K562 (cell line): ENCODE measurements around the gene GABRB1. TPM values are rescaled to one million over a fixed set of nuclear protein-coding genes. Genes with fewer than 3 reads are reported as not detected.

ENCODE experiments used
- ATAC-seq: fragments of 200-7000 bp; cut with Tn5 transposase; 3 replicates; pipeline ENCODE4 v1.9.1; 2020; ENCODE audit warnings: moderate library complexity
- BruUV-seq: library from RNA; stranded (reverse); fragments of 400-500 nt; replicated peaks from 2 replicates; lab custom pipeline; 2021; lab: Mats Ljungman, UMichigan
- CTCF ChIA-PET: fragments of 300-600 bp; formaldehyde crosslinking; extraction: SDS; loops from one replicate; lab custom pipeline; 2021; ENCODE audit warnings: low intra/inter-chr PET ratio; lab: Yijun Ruan, JAX
- POLR2A ChIA-PET: fragments of 300-600, 350-650 bp; sonication (Branson Sonifier 250); formaldehyde crosslinking; extraction: SDS; loops from one replicate; lab custom pipeline; 2021; ENCODE audit warnings: antibody characterized with exemption, inconsistent platforms; lab: Yijun Ruan, JAX
- DNase-seq, 4 experiments: peaks; one replicate each; pipeline versions ENCODE4 v3.0.0 to v3.0.0-alpha.2; 2011 to 2018; ENCODE audit warnings: low spot score in 3 of 4, mixed read lengths in 3 of 4; ENCODE audit errors: extremely low read depth in 1 of 4
- FAIRE-seq: peaks from 2 replicates; lab custom pipeline; 2011; peaks lifted over from hg19 to GRCh38; lab: Jason Lieb, UNC
- H2AFZ ChIP-seq: 2 replicates; pipeline ENCODE4 v1.6.0; 2011; ENCODE audit warnings: low read depth, low read length, control low read depth, inconsistent platforms
- H3K27ac ChIP-seq: fragments of 200-600 bp; 3 replicates; pipeline ENCODE4 v1.8.0; 2011; ENCODE audit warnings: low read depth, mild to moderate bottlenecking, control low read depth, inconsistent platforms, low read length, moderate library complexity, mixed read lengths; ENCODE audit errors: extremely low read depth
- H3K27me3 ChIP-seq, 2 experiments: fragments of 300-600 bp in 1 of 2; 2 replicates in 1 of 2; 3 replicates in 1 of 2; pipeline versions ENCODE4 v1.6.0 to v1.8.0; 2011; ENCODE audit warnings: inconsistent platforms in 2 of 2, low read length in 2 of 2, mild to moderate bottlenecking in 1 of 2, mixed read lengths in 1 of 2, moderate library complexity in 1 of 2; ENCODE audit not compliant: control insufficient read depth in 2 of 2, insufficient read depth in 2 of 2
- H3K36me3 ChIP-seq: fragments of 300-600 bp; 3 replicates; pipeline ENCODE4 v1.8.0; 2011; ENCODE audit warnings: mild to moderate bottlenecking, low read length, inconsistent platforms; ENCODE audit not compliant: control insufficient read depth, insufficient read depth
- H3K4me1 ChIP-seq, 2 experiments: fragments of 200-600 bp in 1 of 2; replicated peaks in 1 of 2; 2 replicates in 1 of 2; 3 replicates in 1 of 2; pipeline versions ENCODE4 v1.5.1 to v1.8.0; 2011; ENCODE audit warnings: inconsistent platforms in 2 of 2, low read length in 2 of 2, mild to moderate bottlenecking in 1 of 2, mixed read lengths in 1 of 2, moderate library complexity in 1 of 2; ENCODE audit not compliant: control insufficient read depth in 2 of 2, insufficient read depth in 2 of 2
- H3K4me2 ChIP-seq: 2 replicates; pipeline ENCODE4 v1.6.1; 2011; ENCODE audit warnings: low read length, control low read depth, inconsistent platforms, mixed read lengths; ENCODE audit not compliant: insufficient read depth
- H3K4me3 ChIP-seq: fragments of 200-600 bp; sonication (generic), shearing (Covaris generic); 2 replicates; pipeline ENCODE4 v1.5.1; 2016; ENCODE audit warnings: control low read depth, inconsistent platforms
- H3K79me2 ChIP-seq: fragments of 200-600 bp; 3 replicates; pipeline ENCODE4 v1.8.0; 2011; ENCODE audit warnings: low read length, inconsistent platforms; ENCODE audit not compliant: control insufficient read depth, insufficient read depth
- H3K9ac ChIP-seq, 2 experiments: 2 replicates each; pipeline versions ENCODE4 v1.6.0 to v1.6.1; 2011; ENCODE audit warnings: low read depth in 2 of 2, low read length in 2 of 2, control low read depth in 1 of 2, inconsistent platforms in 1 of 2, mild to moderate bottlenecking in 1 of 2, mixed read lengths in 1 of 2; ENCODE audit not compliant: insufficient read depth in 1 of 2
- H3K9me1 ChIP-seq: one replicate; pipeline ENCODE4 v1.6.0; 2011; ENCODE audit warnings: inconsistent platforms, mild to moderate bottlenecking, low read length, moderate library complexity; ENCODE audit not compliant: control insufficient read depth, insufficient read depth
- H3K9me3 ChIP-seq: replicated peaks from 2 replicates; pipeline ENCODE4 v1.5.1; 2011; ENCODE audit warnings: low read depth, low read length, inconsistent platforms; ENCODE audit not compliant: control insufficient read depth, insufficient read depth
- H4K20me1 ChIP-seq: replicated peaks from 2 replicates; pipeline ENCODE4 v1.6.1; 2011; ENCODE audit warnings: low read length, inconsistent platforms, mixed read lengths; ENCODE audit not compliant: control insufficient read depth, insufficient read depth
- CXXC5 ChIP-seq: fragments of 250-450 bp; sonication (Bioruptor Pico); IDR thresholded peaks from 2 replicates; pipeline ENCODE4 v1.8.0; 2022; ENCODE audit warnings: inconsistent platforms, mild to moderate bottlenecking, moderate library complexity
- FOS ChIP-seq: IDR thresholded peaks from 3 replicates; pipeline ENCODE4 v1.6.1; 2011; ENCODE audit not compliant: insufficient read length; ENCODE audit errors: extremely low read depth
- FOXM1 ChIP-seq, 2 experiments: fragments of 450-650 bp in 1 of 2; sonication (generic) in 1 of 2; formaldehyde crosslinking in 1 of 2; IDR thresholded peaks; 2 replicates each; pipeline versions ENCODE4 v1.6.1 to v1.9.0; 2017 to 2022; ENCODE audit warnings: low read depth in 2 of 2, mild to moderate bottlenecking in 2 of 2, missing genetic modification reagents in 1 of 2, moderate library complexity in 1 of 2
- JUN ChIP-seq, 2 experiments: sonication (generic) in 1 of 2; formaldehyde crosslinking in 1 of 2; IDR thresholded peaks; 2 replicates each; pipeline versions ENCODE4 v1.6.1 to v1.8.0; 2012 to 2022; ENCODE audit warnings: borderline replicate concordance in 2 of 2, mild to moderate bottlenecking in 2 of 2, improper control_type of control experiment in 1 of 2, low read depth in 1 of 2, low read length in 1 of 2, missing genetic modification reagents in 1 of 2
- MEIS2 ChIP-seq: fragments of 450-650 bp; IDR thresholded peaks from 2 replicates; pipeline ENCODE4 v1.6.1; 2014; ENCODE audit warnings: mild to moderate bottlenecking; ENCODE audit not compliant: partially characterized antibody
- TCFL5 ChIP-seq: fragments of 250-450 bp; sonication (Bioruptor Pico); conservative IDR thresholded peaks from 2 replicates; pipeline ENCODE4 v1.6.1; 2021; ENCODE audit warnings: mild to moderate bottlenecking, moderate library complexity, matching md5 sums
- TSC22D4 ChIP-seq: fragments of 450-650 bp; IDR thresholded peaks from 2 replicates; pipeline ENCODE4 v1.6.1; 2016; ENCODE audit warnings: missing genetic modification characterization, missing biosample characterization, control low read depth
- XRCC4 ChIP-seq: IDR thresholded peaks from one replicate; pipeline ENCODE4 v1.6.1; 2011; ENCODE audit not compliant: insufficient read depth, insufficient read length; ENCODE audit errors: extremely low read depth
- ZFP30 ChIP-seq: fragments of 250-450 bp; sonication (Bioruptor Pico); IDR thresholded peaks from 2 replicates; pipeline ENCODE4 v1.8.0; 2022; ENCODE audit warnings: moderate library complexity, mild to moderate bottlenecking, inconsistent platforms, borderline replicate concordance
- ZNF77 ChIP-seq: fragments of 250-450 bp; sonication (Bioruptor Pico); IDR thresholded peaks from 2 replicates; pipeline ENCODE4 v1.5.0; 2020
- WGBS: fragments of 100-300 bp; shearing (Covaris generic); methylation state at CpG from one replicate; pipeline ENCODE4 v1.1.6; 2016; ENCODE audit warnings: low coverage, mixed read lengths; ENCODE audit not compliant: insufficient coverage; ENCODE audit errors: missing lambda C conversion rate; 5-methylcytosine and 5-hydroxymethylcytosine counted together
- in situ Hi-C: fragments of 300-500 bp; cut with MboI; formaldehyde crosslinking; loops from 4 replicates; pipeline ENCODE4 v1.15.0; 2018; ENCODE audit warnings: inconsistent platforms, mixed read lengths
- intact Hi-C: fragments of 100-400 bp; cut with micrococcal nuclease; formaldehyde crosslinking; loops from 2 replicates; pipeline ENCODE4 v1.14.2; 2022
- polyA plus RNA-seq, 8 experiments: library from polyadenylated mRNA; depleted of rRNA in 4 of 8; stranded (reverse) in 5 of 8; unstranded in 3 of 8; fragments of >200 nt; fragmentation: Nextera tagmentation in 2 of 8; fragmentation: Illumina TruSeq in 1 of 8; extraction: Ambion mirVana in 2 of 8; extraction: Trizol in 1 of 8; gene quantifications; 2 replicates each; pipeline versions ENCODE4 v1.2.1 to v1.2.3, GENCODE V29; 2011 to 2014; ENCODE audit warnings: inconsistent platforms in 1 of 8, missing spikeins in 1 of 8
- total RNA-seq, 7 experiments: library from RNA; depleted of rRNA in 6 of 7; stranded (reverse); fragments of >200 nt in 6 of 7; fragmentation: Illumina TruSeq in 2 of 7; extraction: Trizol in 2 of 7; gene quantifications; 2 replicates each; pipeline versions ENCODE4 v1.2.1 to v1.2.3, GENCODE V29; 2011 to 2021; ENCODE audit warnings: low replicate concordance in 1 of 7
- TF ChIP-seq, protein P1 (sequence below), 3 experiments: fragments of 200-800 bp in 1 of 3; sonication (Bioruptor generic) in 1 of 3; sonication (generic) in 1 of 3; formaldehyde crosslinking in 1 of 3; IDR thresholded peaks; 2 replicates each; pipeline versions ENCODE4 v1.6.1 to v1.8.0; 2016 to 2022; ENCODE audit warnings: mild to moderate bottlenecking in 2 of 3, missing compliant biosample characterization in 2 of 3, missing genetic modification characterization in 2 of 3, missing genetic modification reagents in 1 of 3
- TF ChIP-seq, protein P2 (sequence below): IDR thresholded peaks from 3 replicates; pipeline ENCODE4 v1.6.1; 2011; ENCODE audit warnings: borderline replicate concordance, mild to moderate bottlenecking, moderate library complexity; ENCODE audit not compliant: insufficient read length; ENCODE audit errors: extremely low read depth

The GABRB1 gene
- total and polyA plus RNA-seq, 9 of the 15 experiments (the other 6 are each of a cell fraction or from before 2014, with no cell fraction given), result not detected

- TF ChIP-seq, protein P1, sequence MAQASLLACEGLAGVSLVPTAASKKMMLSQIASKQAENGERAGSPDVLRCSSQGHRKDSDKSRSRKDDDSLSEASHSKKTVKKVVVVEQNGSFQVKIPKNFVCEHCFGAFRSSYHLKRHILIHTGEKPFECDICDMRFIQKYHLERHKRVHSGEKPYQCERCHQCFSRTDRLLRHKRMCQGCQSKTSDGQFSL (CRISPR knock-in tag; IDR thresholded peaks at IDR 0.05), result no peak
- TF ChIP-seq, protein P1 (tag; IDR thresholded peaks at IDR 0.05), result no peak
- TF ChIP-seq FOXM1 (IDR thresholded peaks at IDR 0.05; ENCODE audit: low read depth) (no peak), FOXM1 (CRISPR knock-in tag; IDR thresholded peaks at IDR 0.05; ENCODE audit: low read depth) (no peak), TCFL5 (no peak), CXXC5 (no peak), ZFP30 (CRISPR knock-in tag) (no peak)
Measured at GRCh38 chr4:47088298-47088697, 56.9 kb downstream of the GABRB1 start (continued).

DNA sequence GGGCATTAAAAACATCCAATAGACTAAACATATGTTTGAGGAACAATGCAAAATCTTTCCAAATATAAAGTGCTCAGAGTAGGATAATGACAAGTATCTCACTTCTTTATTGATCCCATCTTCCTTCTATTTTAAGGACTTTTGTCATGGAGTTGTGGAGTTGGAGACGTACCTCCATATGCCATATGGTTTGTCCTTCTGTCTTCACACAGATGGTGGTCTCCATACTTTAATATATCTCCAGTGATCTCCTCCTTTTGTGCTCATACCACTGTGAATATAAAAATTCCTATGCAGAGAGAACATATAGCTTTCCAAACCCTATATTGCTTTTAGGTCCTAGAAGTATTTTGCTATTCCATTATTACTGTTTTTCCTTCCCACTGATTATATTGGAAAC, 64.5 kb downstream of the GABRB1 start:
- no peak overlapping the region for H3K4me2 ChIP-seq
- WGBS, result 0% methylated on average over 1 of the region's 1 CpG
- no peak overlapping the region for H3K9ac ChIP-seq
- no TSS peak for BruUV-seq
- no peak for FAIRE-seq
- intact Hi-C loops, result no loop called here
- H3K27ac ChIP-seq, result no peak overlapping the region
- in situ Hi-C loops, result no loop called here
- no peaks in the 10 kb centered on the region for H4K20me1 ChIP-seq
- no peaks in the 10 kb centered on the region for H3K9me1 ChIP-seq
- no peaks in the 10 kb centered on the region for H3K27me3 ChIP-seq
- H3K4me1 ChIP-seq, result no peaks in the 10 kb centered on the region
- POLR2A ChIA-PET, result no interaction called here
- no peak for ATAC-seq
- H2AFZ ChIP-seq, result no peak overlapping the region
- H3K36me3 ChIP-seq, result no peaks in the 10 kb centered on the region
- DNase-seq, result no peak
- H3K79me2 ChIP-seq, result no peaks in the 10 kb centered on the region
- TF ChIP-seq, protein P2, sequence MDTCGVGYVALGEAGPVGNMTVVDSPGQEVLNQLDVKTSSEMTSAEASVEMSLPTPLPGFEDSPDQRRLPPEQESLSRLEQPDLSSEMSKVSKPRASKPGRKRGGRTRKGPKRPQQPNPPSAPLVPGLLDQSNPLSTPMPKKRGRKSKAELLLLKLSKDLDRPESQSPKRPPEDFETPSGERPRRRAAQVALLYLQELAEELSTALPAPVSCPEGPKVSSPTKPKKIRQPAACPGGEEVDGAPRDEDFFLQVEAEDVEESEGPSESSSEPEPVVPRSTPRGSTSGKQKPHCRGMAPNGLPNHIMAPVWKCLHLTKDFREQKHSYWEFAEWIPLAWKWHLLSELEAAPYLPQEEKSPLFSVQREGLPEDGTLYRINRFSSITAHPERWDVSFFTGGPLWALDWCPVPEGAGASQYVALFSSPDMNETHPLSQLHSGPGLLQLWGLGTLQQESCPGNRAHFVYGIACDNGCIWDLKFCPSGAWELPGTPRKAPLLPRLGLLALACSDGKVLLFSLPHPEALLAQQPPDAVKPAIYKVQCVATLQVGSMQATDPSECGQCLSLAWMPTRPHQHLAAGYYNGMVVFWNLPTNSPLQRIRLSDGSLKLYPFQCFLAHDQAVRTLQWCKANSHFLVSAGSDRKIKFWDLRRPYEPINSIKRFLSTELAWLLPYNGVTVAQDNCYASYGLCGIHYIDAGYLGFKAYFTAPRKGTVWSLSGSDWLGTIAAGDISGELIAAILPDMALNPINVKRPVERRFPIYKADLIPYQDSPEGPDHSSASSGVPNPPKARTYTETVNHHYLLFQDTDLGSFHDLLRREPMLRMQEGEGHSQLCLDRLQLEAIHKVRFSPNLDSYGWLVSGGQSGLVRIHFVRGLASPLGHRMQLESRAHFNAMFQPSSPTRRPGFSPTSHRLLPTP, result no peak
- TF ChIP-seq XRCC4 (no peak), TSC22D4 (tag) (no peak), JUN (IDR thresholded peaks at IDR 0.05; ENCODE audit: borderline replicate concordance, low read depth, low read length) (no peak), JUN (CRISPR knock-in tag; IDR thresholded peaks at IDR 0.05; ENCODE audit: borderline replicate concordance) (no peak), FOS (no peak), MEIS2 (no peak), ZNF77 (no peak)
- no peaks in the 10 kb centered on the region for H3K9me3 ChIP-seq
- CTCF ChIA-PET, result no interaction called here
- H3K4me3 ChIP-seq, result no peak overlapping the region
